ENCODE data around the gene RARRES2.

The RARRES2 gene

GRCh38 chr7:150361402-150361801, 20.0 kb upstream of the RARRES2 start:
- no peak for DNase-seq

- no peak for DNase-seq
These were observed 19.1 kb upstream of the RARRES2 start for GRCh38 chr7:150360363-150361058.

GRCh38 chr7:150359622-150360362, 18.4 kb upstream of the RARRES2 start:
- DNase-seq: no peak

- no peak for DNase-seq
These were observed 17.7 kb upstream of the RARRES2 start for GRCh38 chr7:150358988-150359621.

GRCh38 chr7:150358433-150358832, 17.0 kb upstream of the RARRES2 start:
- DNase-seq: no peak

- no peak for DNase-seq
These were observed 16.5 kb upstream of the RARRES2 start for GRCh38 chr7:150357771-150358427.

- DNase-seq: peak; percentile 72 to 79
These were observed 15.8 kb upstream of the RARRES2 start for GRCh38 chr7:150357270-150357669.

- no peak for DNase-seq
These were observed 15.0 kb upstream of the RARRES2 start for GRCh38 chr7:150356265-150356897.

- DNase-seq: no peak
These were observed 14.2 kb upstream of the RARRES2 start for GRCh38 chr7:150355666-150356059.

- no peak for DNase-seq
These were observed 10.3 kb upstream of the RARRES2 start for GRCh38 chr7:150351587-150352194.

GRCh38 chr7:150346922-150347321, 5.5 kb upstream of the RARRES2 start:
- no peak for DNase-seq

- DNase-seq: no peak
These were observed 3.6 kb upstream of the RARRES2 start for GRCh38 chr7:150345012-150345411.

- DNase-seq: no peak
These were observed 2.9 kb upstream of the RARRES2 start for GRCh38 chr7:150344299-150344698.

- no peak for DNase-seq
These were observed 1.8 kb upstream of the RARRES2 start for GRCh38 chr7:150343225-150343624.

GRCh38 chr7:150342121-150342408, 636 bp upstream of the RARRES2 start:
- no peak for DNase-seq

- DNase-seq: no peak
These were observed 560 bp downstream of the RARRES2 start for GRCh38 chr7:150340875-150341262.

GRCh38 chr7:150340024-150340749, 1.2 kb downstream of the RARRES2 start:
- no peak for DNase-seq

- no peak for DNase-seq
These were observed 2.0 kb downstream of the RARRES2 start for GRCh38 chr7:150339409-150339809.

GRCh38 chr7:150338166-150338829, 3.1 kb downstream of the RARRES2 start:
- no peak for DNase-seq

- no peak for DNase-seq
These were observed 3.8 kb downstream of the RARRES2 start for GRCh38 chr7:150337659-150338081.

- DNase-seq: no peak
These were observed 4.2 kb downstream of the RARRES2 start for GRCh38 chr7:150337179-150337578.

Measured in activated T-cell treated with anti-CD3 and anti-CD28 coated beads, Interleukin-2, amount 50 U/mL, for 48 hours (primary cell).